ENCODE results near the gene MYB. TPM values are rescaled to one million over a fixed set of nuclear protein-coding genes. Genes with fewer than 3 reads are reported as not detected.

MYB gene
- total RNA-seq, 1 experiment from 2014 or later = 0.95 TPM

- in situ Hi-C loops (cut with HindIII; ENCODE audit: low pct_unique_long_range_greater_than_20kb, low sequenced_read_pairs) = no loop called here
- peak; percentile 22 for DNase-seq (ENCODE audit: low read depth)
Observed at GRCh38 chr6:135182071-135183001, 1.2 kb downstream of the MYB start.

- in situ Hi-C loops (cut with HindIII; ENCODE audit: low pct_unique_long_range_greater_than_20kb, low sequenced_read_pairs) = no loop called here
- DNase-seq (ENCODE audit: low read depth) = peak; percentile 15
Observed at GRCh38 chr6:135183002-135183531, 2.0 kb downstream of the MYB start.

- in situ Hi-C loops (cut with HindIII; ENCODE audit: low pct_unique_long_range_greater_than_20kb, low sequenced_read_pairs) = no loop called here
- DNase-seq (ENCODE audit: low read depth) = peak; percentile 23
Observed at GRCh38 chr6:135183532-135184440, 2.7 kb downstream of the MYB start.

GRCh38 chr6:135185483-135185882, 4.4 kb downstream of the MYB start:
- no peak for DNase-seq (ENCODE audit: low read depth)
- in situ Hi-C loops (cut with HindIII; ENCODE audit: low pct_unique_long_range_greater_than_20kb, low sequenced_read_pairs) = no loop called here

- in situ Hi-C loops (cut with HindIII; ENCODE audit: low pct_unique_long_range_greater_than_20kb, low sequenced_read_pairs) = no loop called here
- DNase-seq (ENCODE audit: low read depth) = no peak
Observed at GRCh38 chr6:135186255-135186654, 5.1 kb downstream of the MYB start.

GRCh38 chr6:135187372-135187771, 6.3 kb downstream of the MYB start:
- in situ Hi-C loops (cut with HindIII; ENCODE audit: low pct_unique_long_range_greater_than_20kb, low sequenced_read_pairs) = no loop called here
- DNase-seq (ENCODE audit: low read depth) = no peak

- in situ Hi-C loops (cut with HindIII; ENCODE audit: low pct_unique_long_range_greater_than_20kb, low sequenced_read_pairs) = no loop called here
- DNase-seq (ENCODE audit: low read depth) = no peak
Observed at GRCh38 chr6:135188718-135189117, 7.6 kb downstream of the MYB start.

- in situ Hi-C loops (cut with HindIII; ENCODE audit: low pct_unique_long_range_greater_than_20kb, low sequenced_read_pairs) = no loop called here
- no peak for DNase-seq (ENCODE audit: low read depth)
Observed at GRCh38 chr6:135189344-135189743, 8.2 kb downstream of the MYB start.

- in situ Hi-C loops (cut with HindIII; ENCODE audit: low pct_unique_long_range_greater_than_20kb, low sequenced_read_pairs) = no loop called here
Observed at GRCh38 chr6:135191508-135192255, 10.6 kb downstream of the MYB start.

GRCh38 chr6:135192256-135193174, 11.4 kb downstream of the MYB start:
- in situ Hi-C loops (cut with HindIII; ENCODE audit: low pct_unique_long_range_greater_than_20kb, low sequenced_read_pairs) = no loop called here
- no peak for DNase-seq (ENCODE audit: low read depth)

More at GRCh38 chr6:135191508-135192255, 10.6 kb downstream of the MYB start:
- no peak for DNase-seq (ENCODE audit: low read depth)

- no peak for DNase-seq (ENCODE audit: low read depth)
- in situ Hi-C loops (cut with HindIII; ENCODE audit: low pct_unique_long_range_greater_than_20kb, low sequenced_read_pairs) = no loop called here
Observed at GRCh38 chr6:135193221-135193620, 12.1 kb downstream of the MYB start.

GRCh38 chr6:135195041-135195440, 13.9 kb downstream of the MYB start:
- in situ Hi-C loops (cut with HindIII; ENCODE audit: low pct_unique_long_range_greater_than_20kb, low sequenced_read_pairs) = no loop called here
- DNase-seq (ENCODE audit: low read depth) = no peak

GRCh38 chr6:135195522-135195921, 14.4 kb downstream of the MYB start:
- DNase-seq (ENCODE audit: low read depth) = no peak
- in situ Hi-C loops (cut with HindIII; ENCODE audit: low pct_unique_long_range_greater_than_20kb, low sequenced_read_pairs) = no loop called here

GRCh38 chr6:135196739-135197510, 15.8 kb downstream of the MYB start:
- in situ Hi-C loops (cut with HindIII; ENCODE audit: low pct_unique_long_range_greater_than_20kb, low sequenced_read_pairs) = no loop called here
- no peak for DNase-seq (ENCODE audit: low read depth)

- in situ Hi-C loops (cut with HindIII; ENCODE audit: low pct_unique_long_range_greater_than_20kb, low sequenced_read_pairs) = no loop called here
- no peak for DNase-seq (ENCODE audit: low read depth)
Observed at GRCh38 chr6:135202836-135203235, 21.7 kb downstream of the MYB start.

GRCh38 chr6:135204951-135205350, 23.8 kb downstream of the MYB start:
- DNase-seq (ENCODE audit: low read depth) = no peak
- in situ Hi-C loops (cut with HindIII; ENCODE audit: low pct_unique_long_range_greater_than_20kb, low sequenced_read_pairs) = no loop called here

Measured in Caki2 (cell line).